T-helper 9 cell (primary cell): ENCODE measurements around the gene MAOA.
"Not testable (repeated sequence)": the region's sequence is repeated elsewhere in the genome, so short reads cannot be mapped to it uniquely, and the experiment has no call there.

ENCODE experiments used
- DNase-seq: peaks from one replicate; pipeline ENCODE4 v3.0.0-alpha.2; 2020

Gene MAOA

DNA sequence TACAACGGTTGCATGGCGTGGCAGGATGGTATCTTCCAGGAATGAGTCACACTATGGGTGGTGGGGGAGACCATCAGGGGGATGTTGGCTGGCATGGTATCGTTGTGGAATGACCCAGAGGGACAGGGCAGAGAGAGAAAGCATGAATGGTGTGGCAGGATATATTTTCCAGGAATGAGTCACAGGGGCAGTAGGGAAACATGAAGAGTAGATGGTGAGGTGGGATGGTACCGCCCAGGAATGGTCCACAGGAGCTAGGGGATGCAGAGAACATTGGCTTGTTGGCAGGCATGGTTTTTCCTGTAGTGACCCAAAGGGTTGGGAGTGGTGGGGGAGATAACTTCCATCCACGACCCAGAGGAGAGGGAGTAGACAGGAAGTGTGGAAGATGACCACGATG, 62.4 kb downstream of the MAOA start:
- DNase-seq: no peak

GRCh38 chrX:43718956-43719355, 62.9 kb downstream of the MAOA start:
- no peak for DNase-seq

DNA sequence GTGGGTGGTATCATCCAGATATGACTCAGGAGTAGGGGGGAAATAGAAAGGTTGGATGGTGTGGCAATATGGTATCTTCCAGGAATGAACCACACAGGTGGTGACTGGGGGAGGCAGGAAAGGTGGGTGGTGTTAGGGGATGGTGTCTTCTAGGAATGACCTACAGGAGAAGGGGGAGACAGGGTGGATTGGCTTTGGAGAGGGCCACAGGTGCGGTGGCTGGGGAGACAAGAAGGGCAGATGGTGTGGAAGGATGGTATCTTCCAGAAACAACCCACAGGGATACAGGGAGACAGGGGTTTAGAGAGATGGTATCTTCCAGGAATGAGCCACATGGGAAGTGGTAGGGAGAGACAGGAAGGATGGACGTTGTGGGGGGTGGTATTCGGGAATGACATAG, 64.0 kb downstream of the MAOA start:
- no peak for DNase-seq

DNA sequence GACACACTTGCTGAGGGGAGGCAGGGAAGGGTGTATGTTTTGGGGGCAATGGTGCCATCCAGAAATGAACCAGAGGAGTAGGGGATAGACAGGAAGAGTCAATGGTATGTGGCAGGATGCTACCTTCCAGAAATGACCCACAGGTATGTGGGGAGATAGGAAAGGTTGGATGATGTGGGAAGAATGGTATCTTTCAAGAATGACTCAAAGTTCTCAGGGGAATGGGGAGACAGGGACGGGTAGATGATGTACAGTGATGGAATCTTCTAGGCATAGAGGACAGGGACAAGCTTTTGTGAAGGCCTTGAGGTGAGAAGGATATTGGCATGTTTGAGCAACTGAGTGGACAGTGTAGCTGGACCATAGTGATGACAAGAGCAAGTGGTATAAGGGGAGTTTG, 64.9 kb downstream of the MAOA start:
- DNase-seq: no peak

DNA sequence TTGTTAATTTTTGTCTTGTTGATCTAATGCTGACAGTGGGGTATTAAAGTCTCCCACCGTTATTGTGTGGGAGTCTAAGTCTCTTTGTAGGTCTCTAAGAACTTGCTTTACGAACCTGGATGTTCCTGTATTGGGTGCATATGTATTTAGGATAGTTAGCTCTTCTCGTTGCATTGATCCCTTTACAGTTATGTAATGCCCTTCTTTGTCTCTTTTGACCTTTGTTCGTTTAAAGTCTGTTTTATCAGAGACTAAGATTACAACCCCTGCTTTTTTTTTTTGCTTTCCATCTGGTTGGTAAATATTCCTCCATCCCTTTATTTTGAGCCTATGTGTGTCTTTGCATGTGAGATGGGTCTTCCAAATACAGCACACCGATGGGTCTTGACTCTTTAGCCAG, 69.1 kb downstream of the MAOA start:
- not testable (repeated sequence) for DNase-seq

GRCh38 chrX:43727254-43727653, 71.2 kb downstream of the MAOA start:
- DNase-seq: not testable (repeated sequence)

DNA sequence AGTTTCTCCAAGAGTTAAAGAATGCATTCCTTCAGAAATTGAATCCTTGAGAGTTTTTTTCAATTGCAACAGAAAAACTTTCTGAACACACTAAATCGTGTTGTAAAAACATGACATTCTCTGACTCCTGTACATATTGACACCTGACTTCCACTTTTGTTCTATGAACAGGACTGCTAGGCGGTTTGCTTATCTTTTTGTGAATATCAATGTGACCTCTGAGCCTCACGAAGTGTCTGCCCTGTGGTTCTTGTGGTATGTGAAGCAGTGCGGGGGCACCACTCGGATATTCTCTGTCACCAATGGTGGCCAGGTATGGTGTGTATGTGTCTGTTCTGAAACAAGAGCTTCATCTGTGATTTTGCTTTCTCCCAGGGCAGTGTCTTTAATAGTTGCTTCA, 71.9 kb downstream of the MAOA start:
- no peak for DNase-seq

DNA sequence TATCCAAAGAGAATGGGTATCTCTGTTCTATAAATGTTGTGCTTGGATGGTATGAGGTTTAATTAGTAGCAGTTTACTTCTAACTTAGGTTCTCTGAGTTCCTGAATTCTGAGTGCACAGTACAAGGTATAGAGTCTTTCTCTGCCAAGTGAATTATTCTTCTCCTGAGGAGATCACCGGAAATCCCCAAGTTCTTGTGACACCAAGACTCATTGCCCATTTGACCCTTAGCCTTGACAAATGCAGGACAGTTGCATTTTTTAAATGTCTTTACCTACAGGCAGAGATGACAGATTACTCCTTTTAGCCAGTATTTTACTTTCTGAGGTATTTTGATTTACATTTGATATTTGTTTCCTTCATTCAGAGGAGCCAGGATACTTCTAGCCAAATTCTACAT, 72.9 kb downstream of the MAOA start:
- DNase-seq: no peak

DNA sequence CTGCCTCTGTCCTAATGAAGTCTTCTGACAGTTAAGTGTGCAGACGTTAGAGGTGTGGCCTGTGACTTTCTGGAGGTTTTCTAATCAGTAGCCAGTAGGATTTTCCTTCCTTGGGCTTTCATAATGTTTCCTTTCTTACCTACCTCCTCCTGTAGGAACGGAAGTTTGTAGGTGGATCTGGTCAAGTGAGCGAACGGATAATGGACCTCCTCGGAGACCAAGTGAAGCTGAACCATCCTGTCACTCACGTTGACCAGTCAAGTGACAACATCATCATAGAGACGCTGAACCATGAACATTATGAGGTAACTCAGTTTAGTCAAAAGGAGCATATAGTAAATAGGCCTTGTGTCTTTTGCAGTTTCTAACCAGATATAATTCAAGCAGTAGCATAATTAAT, 75.0 kb downstream of the MAOA start:
- no peak for DNase-seq

DNA sequence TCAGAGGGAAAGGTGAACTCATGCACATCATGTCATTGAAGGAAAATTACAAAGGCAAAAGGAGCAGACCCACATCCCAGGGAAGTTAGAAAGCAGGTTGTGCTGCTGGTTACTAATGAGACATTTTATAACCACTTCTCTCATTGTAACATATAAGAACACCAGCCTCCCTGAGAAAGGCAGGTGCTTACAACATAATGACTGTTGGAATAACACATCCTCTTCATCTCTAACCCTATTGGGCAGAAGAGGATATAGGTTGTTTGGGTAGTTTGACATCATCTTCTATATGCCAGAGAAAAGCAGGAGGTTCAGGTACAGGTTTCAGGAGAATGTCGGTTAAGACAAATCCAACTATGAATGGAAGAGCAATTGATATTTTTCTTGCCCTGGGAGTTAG, 77.6 kb downstream of the MAOA start:
- no peak for DNase-seq

DNA sequence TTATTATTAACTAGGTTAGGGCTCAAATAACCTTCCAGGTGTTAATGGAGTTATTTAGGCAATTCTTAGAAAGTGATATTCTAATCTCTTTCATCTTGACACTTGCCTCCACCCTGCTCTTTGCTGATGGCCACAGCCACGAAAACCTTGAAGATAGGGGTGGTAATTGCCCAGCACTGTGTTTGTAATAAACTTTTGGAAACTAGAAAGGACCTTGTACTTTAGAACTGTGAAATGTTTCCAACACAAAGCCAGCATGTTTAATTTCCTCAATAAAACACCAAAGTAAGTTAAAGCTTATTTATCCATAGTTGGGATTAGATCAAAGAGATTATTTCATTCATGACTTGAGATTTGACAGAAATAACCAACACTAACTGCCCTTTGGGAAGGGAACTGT, 78.3 kb downstream of the MAOA start:
- DNase-seq: no peak

- DNase-seq: no peak
Observed at GRCh38 chrX:43735534-43735933, 79.4 kb downstream of the MAOA start.

- no peak for DNase-seq
Observed at GRCh38 chrX:43735957-43736356, 79.9 kb downstream of the MAOA start.

GRCh38 chrX:43741843-43742573, 85.9 kb downstream of the MAOA start:
- no peak for DNase-seq

- DNase-seq: no peak
Observed at GRCh38 chrX:43743100-43743822, 87.2 kb downstream of the MAOA start.

GRCh38 chrX:43744284-43744683, 88.2 kb downstream of the MAOA start:
- DNase-seq: no peak

DNA sequence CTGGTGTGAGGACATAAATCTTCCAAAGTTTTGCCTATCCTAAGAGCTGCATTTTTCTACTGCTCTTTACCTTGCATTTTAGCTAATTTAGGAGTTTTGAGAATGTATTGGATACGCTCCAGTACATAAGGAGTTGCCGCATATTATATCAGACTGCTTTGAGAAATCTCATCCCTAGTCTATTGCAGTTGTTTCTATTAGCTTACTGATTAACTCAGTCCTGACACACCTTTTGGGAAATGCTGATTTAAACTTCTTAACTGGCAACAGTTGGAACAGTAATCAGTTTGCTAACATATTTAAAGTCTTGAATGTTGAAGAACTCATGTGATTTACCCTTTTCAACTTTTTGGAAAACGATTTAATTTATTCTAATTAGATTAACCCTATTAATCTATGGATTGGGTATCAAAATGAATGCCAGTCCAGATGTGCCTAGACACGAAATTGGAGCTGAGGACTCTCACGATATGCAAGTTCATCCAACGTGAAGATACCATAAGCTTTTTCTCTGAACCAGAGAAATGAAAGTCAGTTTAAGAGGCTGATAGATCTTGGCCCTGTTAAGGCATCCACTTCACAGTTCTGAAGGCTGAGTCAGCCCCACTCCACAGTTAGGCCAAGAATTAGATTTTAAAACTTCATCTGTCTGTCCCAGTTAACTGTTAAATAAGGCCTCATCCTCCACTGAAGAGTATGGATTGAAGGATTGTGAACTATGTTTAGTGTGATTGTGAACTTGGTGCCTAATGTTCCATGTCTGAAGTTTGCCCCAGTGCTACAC, 90.0 kb downstream of the MAOA start:
- DNase-seq: no peak

- DNase-seq: no peak
Observed at GRCh38 chrX:43747476-43747875, 91.4 kb downstream of the MAOA start.

- DNase-seq: peak; percentile 16
Observed at GRCh38 chrX:43750248-43750676, 94.2 kb downstream of the MAOA start.

DNA sequence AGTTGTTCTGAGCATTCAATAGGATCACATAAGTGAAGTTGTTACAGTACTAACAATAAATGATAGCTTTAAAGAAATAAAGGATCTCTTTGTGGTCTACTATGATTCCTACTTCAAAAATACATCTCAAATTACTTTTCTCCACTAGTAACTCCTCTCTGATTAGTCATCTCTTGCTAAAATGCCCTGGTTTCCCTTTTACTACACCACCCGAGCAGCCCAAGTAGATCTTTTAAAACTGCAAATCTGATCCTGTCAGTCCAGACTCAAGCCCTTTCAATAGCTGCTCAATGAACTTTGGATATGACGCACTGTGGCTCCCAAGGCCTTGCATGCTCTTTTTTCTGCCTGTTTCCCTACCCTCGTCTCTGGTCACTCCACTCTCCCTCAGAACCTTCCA, 97.5 kb downstream of the MAOA start:
- DNase-seq: no peak

DNA sequence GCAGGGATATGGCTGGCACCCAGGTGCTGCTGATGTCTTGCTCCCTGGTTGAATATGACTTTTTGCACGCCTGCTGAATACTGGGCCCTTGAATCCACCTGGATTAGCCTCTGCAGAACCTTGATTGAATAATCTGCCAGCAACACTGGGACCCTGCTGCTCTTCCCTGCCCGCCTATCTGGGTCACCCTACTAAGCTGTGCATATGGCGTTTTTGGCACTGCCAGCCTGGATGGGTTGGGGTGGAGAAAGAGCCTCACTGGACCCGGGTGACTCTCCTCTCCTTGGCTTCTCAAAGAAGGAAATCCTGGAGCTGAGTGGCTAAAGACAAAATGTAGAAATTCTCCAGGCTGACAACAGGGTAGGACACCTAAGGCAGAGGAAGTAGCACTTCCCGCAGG, 100.0 kb downstream of the MAOA start:
- DNase-seq: no peak

GRCh38 chrX:43758044-43758443, 101.9 kb downstream of the MAOA start:
- no peak for DNase-seq

- DNase-seq: no peak
Observed at GRCh38 chrX:43785930-43786591, 130.0 kb downstream of the MAOA start.
